Hindlimb muscle (tissue), 1 donor: ENCODE measurements around the gene PLET1. TPM values are rescaled to one million over a fixed set of nuclear protein-coding genes. Genes with fewer than 3 reads are reported as not detected.
A peak's percentile ranks its signal among the peaks of the same experiment; 100 is the strongest.

Source experiments
- DNase-seq: peaks from one replicate; pipeline ENCODE4 v3.0.0-alpha.2; 2013
- polyA plus RNA-seq: library from polyadenylated mRNA; unstranded; fragments of 120-200 nt; gene quantifications from one replicate; pipeline ENCODE4 v1.2.1, GENCODE V29; 2013; ENCODE audit not compliant: insufficient read length

PLET1 gene
- polyA plus RNA-seq, 1 donor = not detected

DNA sequence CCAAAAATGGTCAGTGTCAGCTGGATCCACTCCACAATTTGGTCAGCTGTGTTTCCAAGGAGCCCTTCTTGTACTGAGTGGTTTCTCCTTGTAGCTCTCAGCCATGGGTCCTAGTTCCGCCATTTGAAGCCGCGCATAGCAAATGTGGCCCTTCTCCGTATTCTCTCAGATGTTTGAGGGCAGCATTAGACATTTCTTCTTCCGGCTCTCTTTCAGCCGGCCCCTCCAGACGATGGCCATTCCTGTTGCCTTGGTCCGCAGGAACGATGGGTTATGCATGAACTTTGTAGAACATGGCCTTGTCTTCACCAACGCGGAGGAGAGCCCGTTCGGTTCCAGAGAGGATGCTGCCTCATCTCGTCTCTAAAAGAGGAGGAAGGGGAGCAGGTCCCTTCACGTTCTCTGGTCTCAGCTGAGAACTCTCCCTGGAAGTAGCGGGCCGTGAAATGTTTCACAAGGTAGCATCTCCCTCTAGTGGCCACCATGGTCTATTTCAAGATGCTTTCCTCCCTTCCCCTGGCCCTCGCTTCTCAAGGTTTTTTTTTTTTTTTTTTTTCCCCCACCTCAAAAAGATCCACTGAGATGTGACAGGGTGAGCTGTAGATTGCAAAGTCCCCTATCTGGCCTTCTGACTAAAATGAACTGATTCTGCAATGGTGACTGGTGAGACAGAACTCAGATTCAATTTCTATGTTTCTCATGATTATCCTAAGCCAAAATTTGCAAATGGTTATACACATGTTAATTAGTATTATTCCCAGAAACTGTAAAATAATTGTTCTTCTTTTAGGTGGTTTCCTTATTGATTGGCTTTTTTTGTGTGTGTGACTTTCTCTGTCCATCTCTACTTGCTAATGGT, 19.8 kb upstream of the PLET1 start:
- peak; percentile 79 for DNase-seq

DNA sequence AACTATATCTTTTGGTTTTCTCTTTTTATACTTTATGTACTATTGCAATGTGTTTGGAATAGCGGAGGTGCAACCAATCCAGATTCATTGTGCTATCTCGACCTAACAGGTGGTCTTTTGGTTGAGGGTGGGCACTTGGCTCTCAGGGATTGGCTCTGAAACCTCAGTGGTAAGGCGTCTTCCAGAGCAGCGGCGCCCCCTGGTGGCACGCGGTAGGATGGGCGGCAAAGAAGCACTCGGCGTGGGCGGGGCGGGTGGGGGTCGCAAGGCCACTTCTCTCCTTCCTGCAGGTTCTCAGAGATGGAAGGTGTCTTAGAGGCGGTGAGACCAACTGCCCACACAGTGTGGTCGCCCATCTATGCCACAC, 19.2 kb upstream of the PLET1 start:
- peak; percentile 43 for DNase-seq

DNA sequence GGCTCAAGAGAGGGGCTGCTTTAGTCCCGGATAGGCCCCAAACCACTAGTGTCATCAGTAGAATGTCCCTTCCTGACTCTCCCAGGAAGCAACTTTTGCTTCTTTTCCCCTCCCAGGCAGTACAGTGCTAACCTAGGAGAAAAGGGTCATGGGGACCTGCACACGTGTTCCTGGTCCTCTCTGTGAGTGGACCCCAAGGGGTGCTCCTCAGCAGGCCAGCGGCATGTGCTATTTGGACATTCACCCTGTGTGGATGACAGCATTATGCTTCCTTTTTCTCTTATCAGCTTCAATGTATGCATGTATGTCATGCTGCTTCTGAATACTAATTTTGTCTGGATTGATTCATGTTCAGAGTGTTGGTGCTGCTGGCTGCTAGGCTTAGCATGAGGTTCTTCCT, 18.1 kb upstream of the PLET1 start:
- no peak for DNase-seq

- no peak for DNase-seq
Measured at GRCh38 chr11:112277941-112278340, 17.3 kb upstream of the PLET1 start.

- no peak for DNase-seq
Measured at GRCh38 chr11:112277029-112277428, 16.4 kb upstream of the PLET1 start.

GRCh38 chr11:112274007-112274783, 13.5 kb upstream of the PLET1 start:
- DNase-seq = no peak

DNA sequence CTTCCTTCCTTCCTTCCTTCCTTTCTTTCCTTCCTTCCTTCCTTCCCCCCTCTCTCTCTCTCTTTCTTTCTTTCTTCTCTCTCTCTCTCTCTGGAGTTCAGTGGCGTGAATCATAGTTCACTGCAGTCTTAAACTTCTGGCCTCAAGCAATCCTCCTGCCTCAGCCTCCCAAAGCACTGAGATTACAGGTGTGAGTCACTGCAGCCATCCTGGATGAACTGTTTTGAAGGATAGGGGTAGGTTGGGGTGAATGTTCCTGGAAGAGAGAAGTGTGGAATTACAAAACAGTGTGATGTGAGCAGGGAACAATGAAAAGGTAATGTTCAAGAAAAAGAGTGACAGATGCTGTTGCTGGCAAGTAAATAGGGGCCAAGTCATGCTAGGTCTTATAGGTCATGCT, 12.4 kb upstream of the PLET1 start:
- DNase-seq = no peak

DNA sequence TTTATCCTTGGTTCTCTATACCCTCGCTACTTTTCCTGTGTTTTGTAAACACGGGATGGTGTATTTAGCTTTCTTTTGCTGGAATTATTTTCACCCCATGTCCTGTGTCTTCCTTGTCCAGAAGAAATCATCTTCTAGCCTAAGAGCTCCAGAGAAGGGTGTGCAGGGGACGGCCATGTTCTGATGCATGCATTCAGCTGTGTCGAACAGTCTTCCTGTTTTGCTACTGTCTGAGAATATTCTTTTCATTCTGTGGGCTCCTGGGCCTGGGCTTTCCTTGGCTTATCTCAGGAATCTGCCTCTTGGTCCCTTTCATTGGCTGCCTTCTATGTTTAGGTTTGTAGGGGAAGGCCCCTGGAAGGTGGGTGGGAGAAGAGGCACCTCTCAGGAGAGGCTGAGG, 10.6 kb upstream of the PLET1 start:
- no peak for DNase-seq

DNA sequence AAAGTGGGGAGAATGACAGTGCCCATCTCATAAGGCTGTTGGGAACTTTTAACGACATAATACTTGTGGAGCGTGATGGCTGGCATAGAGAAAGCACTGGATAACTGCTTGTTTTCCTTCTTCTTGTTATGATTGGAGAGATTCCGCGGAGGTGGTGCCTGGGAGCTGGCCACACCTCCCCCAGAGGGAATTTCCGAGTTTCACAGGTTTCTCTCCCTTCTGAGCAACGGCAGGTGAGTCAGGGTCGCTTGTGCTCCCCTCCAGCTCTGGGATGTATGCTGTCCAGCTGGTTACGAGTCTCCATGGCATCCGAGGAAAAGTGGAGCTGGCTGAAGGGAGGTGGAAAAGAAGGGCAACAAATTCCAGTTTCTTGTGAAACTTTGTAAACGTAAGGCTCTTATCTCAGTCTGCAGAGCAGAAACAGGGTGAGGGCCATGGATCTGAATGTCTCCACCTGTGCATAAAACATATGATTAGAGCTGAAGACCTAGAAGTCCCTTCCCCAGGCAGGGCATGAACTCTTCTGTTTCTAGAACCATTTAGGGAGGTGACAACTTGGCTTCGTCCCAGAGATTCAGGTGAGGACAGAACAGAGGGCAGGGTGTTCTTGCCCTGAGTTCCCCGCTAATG, 10.0 kb upstream of the PLET1 start:
- no peak for DNase-seq

- no peak for DNase-seq
Measured at GRCh38 chr11:112269139-112269538, 8.5 kb upstream of the PLET1 start.

- DNase-seq = no peak
Measured at GRCh38 chr11:112268406-112268805, 7.7 kb upstream of the PLET1 start.

- DNase-seq = no peak
Measured at GRCh38 chr11:112267188-112267591, 6.5 kb upstream of the PLET1 start.

DNA sequence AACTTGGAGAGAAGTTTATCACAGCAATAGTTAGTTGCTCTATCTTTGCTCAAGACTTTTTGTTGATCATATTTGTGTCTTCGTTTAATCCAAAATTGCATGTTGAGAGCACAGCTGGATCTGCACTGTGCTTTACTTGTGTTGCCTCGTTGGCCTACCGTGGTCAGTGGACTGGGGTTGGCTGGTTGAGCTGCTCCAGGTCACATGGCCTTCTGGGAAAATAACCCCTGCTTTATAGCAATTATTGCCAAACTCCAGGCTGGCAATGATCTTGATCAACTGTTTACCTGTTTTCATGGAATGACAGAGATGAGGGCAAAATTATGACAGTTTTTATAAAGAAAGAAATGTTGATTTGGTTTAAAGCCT, 5.7 kb upstream of the PLET1 start:
- DNase-seq = no peak

GRCh38 chr11:112265659-112266409, 5.2 kb upstream of the PLET1 start:
- no peak for DNase-seq

- no peak for DNase-seq
Measured at GRCh38 chr11:112255067-112255720, 5.5 kb downstream of the PLET1 start.

DNA sequence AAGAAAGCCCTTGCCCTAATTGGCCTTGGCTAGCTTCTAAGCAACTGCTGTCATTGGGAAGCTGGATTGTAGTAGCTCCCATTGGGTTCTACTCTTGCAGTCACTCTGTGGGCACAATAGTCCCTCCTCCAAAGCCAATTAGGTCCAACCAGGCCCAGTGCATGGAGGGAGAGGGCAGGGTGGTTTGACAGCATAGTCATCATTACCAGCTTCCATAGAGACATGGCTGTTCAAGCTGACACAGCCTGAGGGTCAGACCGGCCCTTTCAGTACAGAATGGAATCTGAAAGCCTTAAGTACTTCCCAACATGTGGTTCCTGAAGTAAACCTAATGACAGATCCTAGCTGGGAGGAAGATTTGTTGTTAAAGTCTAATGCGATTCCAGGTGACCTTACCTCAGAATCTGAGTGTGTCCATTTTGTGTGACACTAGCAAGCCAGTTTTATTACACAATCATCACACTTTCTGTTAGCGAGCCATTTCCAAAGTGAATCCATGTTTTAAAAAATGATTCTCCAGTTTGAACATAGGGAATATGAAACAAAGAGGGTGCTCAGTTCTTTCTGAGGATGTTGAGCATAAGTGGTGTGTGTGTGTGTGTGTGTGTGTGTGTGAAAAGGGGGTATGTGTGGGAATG, 6.9 kb downstream of the PLET1 start:
- no peak for DNase-seq

GRCh38 chr11:112249871-112250610, 10.6 kb downstream of the PLET1 start:
- DNase-seq = no peak

DNA sequence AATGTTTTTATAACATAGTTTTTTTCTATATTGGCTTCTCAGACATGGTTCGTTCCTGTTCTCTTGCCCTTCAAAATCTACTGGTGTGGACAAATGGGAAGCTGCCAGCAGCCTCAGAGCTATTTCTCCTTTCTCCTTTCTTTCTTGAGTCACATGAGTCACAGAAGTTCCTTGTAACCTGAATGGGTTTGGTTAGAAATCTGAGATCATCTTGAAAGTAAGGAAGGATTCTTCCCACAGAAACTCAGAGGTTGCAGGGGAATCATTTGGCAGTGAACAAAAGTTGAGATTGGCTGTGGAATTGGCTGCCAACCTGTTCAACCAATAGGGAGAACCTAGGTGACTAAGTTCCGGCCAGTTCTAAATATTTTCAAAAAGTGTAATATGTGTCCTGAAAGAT, 12.5 kb downstream of the PLET1 start:
- no peak for DNase-seq

GRCh38 chr11:112247201-112247600, 13.5 kb downstream of the PLET1 start:
- no peak for DNase-seq

DNA sequence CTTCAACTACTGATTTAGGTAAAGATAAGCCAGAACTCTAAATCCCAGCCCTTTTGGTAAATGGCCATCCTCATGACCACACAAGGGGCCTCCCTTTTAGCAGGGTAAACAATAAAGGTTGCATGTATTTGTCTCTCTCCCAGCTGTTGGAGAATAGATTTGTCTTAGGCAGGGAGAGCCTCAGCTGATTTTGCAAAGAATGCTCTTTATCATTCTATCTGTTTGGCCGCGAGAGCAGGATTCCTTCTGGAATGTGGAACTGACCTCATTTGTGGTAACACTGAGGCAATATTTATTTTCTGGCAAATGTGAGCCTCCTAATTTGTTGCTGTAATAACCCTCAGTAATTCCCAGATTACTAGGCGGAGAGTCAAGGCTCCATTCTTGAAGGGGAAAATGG, 19.2 kb downstream of the PLET1 start:
- no peak for DNase-seq

- no peak for DNase-seq
Measured at GRCh38 chr11:112238041-112238440, 22.6 kb downstream of the PLET1 start.
